ENCODE measurements around the gene PTPN11.
"Not testable (repeated sequence)": the region's sequence is repeated elsewhere in the genome, so short reads cannot be mapped to it uniquely, and the experiment has no call there.

Gene PTPN11

DNA sequence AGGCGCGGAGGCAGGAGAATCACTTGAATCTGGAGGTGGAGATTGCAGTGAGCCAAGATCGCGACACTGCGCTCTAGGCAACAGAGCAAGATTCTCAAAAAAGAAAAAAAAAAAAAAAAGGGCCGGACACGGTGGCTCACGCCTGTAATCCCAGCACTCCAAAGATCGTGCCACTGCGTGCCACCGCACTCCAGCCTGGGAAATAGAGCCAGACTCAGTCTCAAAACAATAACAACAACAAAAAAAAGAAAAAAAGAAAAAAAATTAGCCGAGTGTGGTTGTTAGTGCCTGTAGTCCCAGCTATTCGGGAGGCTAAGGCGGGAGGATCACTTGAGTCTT, 8.9 kb upstream of the PTPN11 start:
- no peak for ATAC-seq

DNA sequence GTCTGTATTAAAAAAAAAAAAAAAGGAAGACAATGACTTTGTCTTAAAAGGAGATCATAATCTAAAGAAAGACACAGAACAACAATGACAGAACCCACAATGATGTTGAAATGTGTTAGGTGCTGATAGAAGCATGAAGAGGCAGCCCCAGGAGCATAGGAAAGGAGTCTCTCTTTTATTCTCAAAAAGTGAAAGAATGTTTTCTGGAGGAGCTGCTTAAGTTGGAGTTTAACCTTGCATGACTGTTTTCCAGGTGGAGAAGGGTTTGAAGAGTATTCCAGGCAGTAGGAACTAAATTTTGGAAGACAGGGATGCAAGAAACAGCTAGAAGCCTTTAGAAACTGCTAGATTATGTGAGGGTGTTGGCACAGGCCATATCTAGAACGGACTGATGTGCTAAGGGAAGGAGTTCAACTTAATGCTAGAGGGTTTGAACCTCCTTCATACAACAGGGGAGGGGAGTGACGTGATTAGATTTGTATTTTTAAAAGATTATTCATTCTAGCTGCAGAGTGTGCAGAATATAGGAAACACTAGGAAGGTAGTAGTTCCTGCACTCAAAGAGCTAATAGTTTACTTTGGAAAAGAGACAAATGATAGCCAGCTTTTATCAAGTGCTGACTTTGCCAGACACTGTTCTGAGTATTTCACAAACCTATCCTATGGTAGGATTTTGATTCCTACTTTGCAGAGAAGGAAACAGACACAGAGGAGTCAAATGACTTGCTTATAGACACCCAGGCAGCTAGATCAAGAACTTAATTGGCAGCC, 4.7 kb upstream of the PTPN11 start:
- no peak for ATAC-seq

- ATAC-seq: not testable (repeated sequence)
Measured at GRCh38 chr12:112415457-112415856, 3.3 kb upstream of the PTPN11 start.

GRCh38 chr12:112418273-112418607, 507 bp upstream of the PTPN11 start:
- ATAC-seq: no peak

DNA sequence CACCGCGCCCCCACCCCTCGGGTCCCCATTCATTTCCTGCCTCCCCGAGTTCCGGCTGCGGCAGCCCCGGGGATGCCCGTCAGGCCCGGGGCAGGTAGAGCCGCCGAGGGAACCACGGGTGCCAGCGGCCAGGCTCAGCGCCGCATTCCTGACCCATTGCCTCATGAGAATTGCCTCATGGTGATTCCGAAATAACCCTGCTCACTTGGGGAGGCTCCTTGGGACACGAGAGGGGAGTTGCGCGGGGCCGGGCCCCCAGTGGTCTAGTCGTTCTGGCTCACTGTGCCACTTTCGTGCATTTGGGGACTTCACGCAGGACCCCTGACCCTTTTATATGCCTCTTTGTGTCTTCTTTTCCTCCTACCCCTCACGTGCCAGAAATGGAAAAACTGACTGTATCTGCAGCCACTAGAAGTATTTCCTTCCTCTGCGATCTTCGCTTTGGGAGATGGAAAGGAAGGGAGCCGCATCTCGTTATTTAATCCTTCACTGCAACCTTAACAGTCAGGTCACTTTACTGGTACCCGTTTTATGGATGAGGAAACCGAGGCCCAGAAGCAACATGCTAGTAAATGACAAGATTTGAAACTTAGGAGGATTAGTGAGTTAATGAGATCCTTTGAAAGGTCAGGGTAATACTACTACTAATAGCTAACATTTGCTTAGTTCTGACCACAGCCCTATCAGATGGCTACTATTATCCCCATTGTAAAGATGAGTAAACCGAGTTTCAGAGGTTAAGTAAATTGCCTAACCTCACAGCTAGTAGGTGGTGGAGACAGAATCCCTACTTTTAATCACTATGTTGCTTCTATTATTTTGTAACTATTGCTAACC, 768 bp downstream of the PTPN11 start:
- ATAC-seq: peak; percentile 49 to 61

DNA sequence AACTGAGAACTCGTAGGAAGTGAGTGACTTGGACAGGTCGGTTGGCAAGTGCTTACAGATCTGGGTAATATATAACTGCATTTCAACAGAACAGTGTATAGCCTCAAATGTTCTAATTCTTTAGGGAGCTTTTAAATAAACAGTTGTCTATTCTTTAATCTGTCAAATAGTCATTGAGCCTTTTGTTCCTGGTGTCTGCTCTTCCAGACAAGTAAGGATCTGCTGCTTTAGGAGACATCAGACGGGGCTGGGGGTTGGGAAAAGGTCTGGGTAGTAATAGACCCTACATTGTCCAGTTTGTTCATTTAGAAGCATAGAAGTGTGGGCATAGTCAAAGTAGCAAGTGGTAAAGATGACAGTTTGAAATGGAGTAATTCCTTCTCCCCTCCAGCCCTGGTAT, 2.0 kb downstream of the PTPN11 start:
- no peak for ATAC-seq

DNA sequence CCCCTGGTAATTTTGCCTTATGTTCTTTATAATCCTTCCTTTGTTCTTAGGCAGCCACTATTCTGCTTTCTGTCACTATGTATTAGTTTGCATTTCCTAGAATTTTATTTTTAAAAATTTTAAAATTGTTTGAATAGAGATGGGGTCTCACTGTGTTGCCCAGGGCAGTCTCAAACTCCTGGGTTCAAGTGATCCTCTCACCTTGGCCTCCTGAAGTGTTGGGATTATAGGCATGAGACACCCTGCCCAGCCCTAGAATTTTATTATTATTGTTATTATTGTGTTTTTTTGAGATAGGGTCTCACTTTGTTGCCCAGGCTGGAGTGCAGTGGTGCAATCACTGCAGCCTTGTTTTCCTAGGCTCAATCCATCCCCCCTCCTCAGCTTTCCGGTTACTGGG, 2.6 kb downstream of the PTPN11 start:
- ATAC-seq: no peak

GRCh38 chr12:112422531-112422930, 3.8 kb downstream of the PTPN11 start:
- no peak for ATAC-seq

GRCh38 chr12:112424126-112424525, 5.4 kb downstream of the PTPN11 start:
- ATAC-seq: no peak

DNA sequence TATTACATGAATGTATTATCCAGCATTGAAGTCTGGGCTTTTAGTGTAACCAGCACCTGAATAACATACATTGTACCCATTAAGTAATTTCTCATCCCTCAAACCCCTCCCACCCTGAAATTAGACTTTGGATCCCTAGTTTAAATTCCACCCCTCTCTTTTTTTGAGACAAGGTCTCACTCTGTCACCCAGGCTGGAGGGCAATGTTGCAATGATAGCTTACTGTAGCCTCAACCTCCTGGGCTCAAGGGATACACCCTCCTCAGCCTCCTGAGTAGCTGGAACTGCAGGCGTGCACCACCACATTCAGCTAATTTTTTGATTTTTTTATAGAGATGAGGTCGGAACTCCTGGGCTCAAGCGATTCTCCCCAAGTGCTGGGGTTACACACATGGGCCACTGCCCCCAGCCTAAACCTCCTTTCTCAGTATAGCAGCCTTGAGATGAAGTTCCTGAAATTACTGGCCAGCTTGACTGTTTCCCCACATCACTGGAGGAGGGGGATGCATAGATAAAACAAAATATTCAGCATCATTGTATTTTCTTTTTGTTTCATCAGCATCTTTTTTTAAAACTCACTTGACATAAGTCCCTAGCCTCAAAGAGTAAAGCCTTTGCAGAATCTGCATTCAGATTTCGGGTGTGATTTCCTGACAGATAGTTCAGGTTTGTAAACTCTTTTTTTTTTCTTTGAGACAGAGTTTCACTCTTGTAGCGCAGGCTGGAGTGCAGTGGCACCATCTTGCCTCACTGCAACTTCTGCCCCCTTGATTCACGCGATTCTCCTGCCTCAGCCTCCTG, 7.0 kb downstream of the PTPN11 start:
- ATAC-seq: no peak

GRCh38 chr12:112427760-112428159, 9.0 kb downstream of the PTPN11 start:
- no peak for ATAC-seq

DNA sequence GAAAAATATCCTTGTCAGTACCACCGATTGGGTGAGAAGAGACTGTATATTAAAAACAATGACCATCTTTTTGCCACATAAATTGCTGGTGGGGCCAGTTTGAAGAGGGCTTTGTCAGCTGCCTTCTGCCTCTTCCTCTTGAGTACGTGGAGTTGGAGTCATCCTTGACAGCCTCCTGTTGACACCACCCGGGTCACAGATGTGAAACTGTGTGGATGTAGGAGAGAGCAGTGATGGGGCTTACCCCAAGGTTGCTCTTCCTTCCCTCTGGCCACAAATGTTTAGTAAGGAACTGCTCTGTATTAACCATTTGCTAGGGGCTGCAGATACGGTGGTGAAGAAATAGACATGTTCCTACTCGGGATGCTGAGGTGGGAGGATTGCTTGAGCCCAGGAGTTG, 12.2 kb downstream of the PTPN11 start:
- no peak for ATAC-seq

DNA sequence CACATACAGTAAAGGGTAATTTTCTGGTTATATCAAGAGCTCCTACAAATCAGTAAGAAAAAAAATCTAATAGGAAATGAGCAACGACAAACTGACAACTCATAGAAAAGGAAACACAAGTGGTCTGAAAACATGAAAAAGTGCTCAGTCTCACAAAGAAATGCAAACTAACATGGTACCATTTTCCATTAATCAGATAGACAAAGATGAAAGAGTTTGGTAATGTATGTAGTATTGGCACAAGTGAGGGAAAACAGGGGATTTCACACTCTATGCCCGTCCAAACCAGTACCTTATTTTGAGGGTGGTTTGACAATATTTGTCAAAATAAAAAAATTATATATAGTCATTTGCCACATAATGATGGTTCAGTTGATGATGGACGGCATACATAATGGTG, 13.2 kb downstream of the PTPN11 start:
- ATAC-seq: peak; percentile 35 to 55

- ATAC-seq: no peak
Measured at GRCh38 chr12:112433551-112433950, 14.8 kb downstream of the PTPN11 start.

DNA sequence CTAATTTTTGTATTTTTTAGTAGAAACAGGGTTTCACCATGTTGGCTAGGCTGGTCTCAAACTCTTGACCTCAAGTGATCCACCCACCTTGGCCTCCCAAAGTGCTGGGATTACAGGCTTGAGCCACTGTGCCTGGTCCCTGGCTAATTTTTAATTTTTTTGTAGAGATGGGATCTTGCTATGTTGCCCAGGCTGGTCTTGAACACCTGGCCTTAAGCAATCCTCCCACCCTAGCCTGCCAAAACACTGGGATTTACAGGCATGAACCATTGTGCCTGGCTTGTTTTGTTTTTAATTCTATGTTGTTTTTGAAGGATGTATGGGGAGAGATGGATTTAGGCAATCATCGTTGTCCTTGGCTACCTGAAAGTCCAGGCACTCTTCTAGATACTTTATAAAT, 19.9 kb downstream of the PTPN11 start:
- ATAC-seq: not testable (repeated sequence)

DNA sequence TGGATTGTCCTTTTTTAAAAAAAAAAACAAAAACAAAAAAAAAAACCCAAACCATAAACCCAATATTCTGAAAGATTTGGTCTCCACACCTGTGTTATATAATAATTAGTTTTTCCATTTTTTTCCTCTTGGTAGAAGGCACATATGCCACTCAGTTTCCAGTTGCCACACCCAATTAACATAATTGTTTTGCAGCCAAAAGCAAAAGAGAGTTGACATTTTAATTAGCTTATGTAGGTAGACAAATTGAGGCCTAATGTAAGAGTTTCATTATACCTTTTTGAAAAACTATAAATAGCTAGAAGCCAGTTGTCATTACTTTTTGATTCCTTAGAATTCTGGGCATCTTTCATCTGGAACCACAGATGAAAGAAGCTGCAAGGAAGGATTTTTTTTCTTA, 21.0 kb downstream of the PTPN11 start:
- no peak for ATAC-seq

DNA sequence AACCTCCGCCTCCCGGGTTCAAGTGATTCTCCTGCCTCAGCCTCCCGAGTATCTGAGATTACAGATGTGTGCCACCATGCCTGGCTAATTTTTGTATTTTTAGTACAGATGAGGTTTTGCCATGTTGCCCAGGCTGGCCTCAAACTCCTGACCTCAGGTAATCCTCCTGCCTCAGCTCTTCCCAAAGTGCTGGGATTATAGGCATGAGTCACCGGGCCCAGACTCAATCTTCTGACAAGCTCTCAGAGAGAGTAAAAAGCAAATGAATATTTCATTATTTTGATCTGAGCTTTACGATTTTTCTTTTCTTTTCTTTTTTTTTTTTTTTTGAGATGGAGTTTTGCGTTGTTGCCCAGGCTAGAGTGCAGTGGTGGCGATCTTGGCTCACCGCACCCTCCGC, 21.9 kb downstream of the PTPN11 start:
- not testable (repeated sequence) for ATAC-seq

- ATAC-seq: no peak
Measured at GRCh38 chr12:112443916-112444315, 25.2 kb downstream of the PTPN11 start.

GRCh38 chr12:112446008-112446725, 27.4 kb downstream of the PTPN11 start:
- no peak for ATAC-seq

DNA sequence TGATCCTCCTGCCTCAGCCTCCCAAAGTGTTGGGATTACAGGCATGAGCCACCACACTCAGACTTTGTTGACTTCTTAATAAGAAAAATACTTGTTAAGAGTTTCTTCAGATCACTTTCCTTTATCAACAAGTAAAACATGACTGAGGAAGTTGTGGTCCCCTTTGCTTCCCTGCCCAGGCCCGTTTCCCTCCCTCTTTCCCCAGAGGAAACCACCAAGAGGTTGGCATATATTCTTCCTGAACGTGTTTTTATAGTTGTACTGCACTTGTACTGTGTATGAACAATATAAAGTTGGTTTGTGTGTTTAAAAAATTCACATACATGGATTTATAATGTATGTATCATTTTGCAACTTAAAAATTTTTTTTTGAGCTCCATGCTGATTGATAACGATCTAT, 28.4 kb downstream of the PTPN11 start:
- ATAC-seq: no peak

- not testable (repeated sequence) for ATAC-seq
Measured at GRCh38 chr12:112448165-112448564, 29.4 kb downstream of the PTPN11 start.

DNA sequence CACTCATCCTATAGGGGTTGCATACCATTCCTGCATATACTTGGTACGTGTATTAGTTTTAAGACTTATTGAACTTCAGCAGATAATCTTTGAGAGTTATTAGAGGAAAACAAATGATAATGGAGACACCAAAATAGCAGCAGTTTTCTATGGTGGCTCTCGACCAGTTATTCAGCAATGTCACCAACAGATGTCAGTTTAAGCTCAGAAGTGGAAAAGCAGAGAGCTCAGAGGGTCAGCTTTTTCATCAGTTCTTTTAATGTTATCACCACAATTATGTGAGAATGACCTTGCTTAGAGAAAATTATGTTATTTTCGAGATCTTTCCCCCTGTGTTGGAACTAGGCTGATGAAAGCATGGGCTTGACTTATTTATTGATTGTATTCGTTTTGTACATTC, 32.0 kb downstream of the PTPN11 start:
- no peak for ATAC-seq

DNA sequence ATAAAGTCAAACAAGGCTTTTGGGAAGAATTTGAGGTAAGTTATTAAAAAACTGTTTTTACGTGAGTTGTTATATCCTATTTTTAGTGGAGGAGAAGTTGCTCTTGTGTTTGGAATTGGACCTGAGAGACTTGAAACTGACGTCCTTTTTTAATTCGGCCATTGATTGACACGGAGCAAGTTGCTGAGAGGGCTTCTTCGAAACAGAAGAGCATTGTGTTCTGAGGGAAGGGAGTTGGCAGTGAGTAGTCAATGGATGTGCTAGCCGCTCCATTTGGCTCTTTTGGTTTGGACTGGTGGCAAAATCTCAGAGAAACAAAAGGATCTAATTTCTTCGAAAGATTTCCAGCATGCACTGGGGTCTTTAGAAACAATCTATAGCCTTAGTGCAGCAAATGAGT, 37.3 kb downstream of the PTPN11 start:
- ATAC-seq: no peak
